Upper lobe of left lung (tissue), 4 donors: ENCODE results near the gene SCN1B.

Experiments
- CTCF ChIP-seq, 6 experiments: fragments of 450-650 bp in 4 of 6; fragments of 200-600 bp in 2 of 6; sonication (generic) in 2 of 6; IDR thresholded peaks; one replicate each; pipeline ENCODE4 v1.5.1; 2016 to 2019; ENCODE audit warnings: antibody characterized with exemption in 6 of 6
- EP300 ChIP-seq, 4 donors: sonication (generic); formaldehyde crosslinking; IDR thresholded peaks; one replicate each; pipeline ENCODE4 v1.5.1; 2017; ENCODE audit warnings: antibody characterized with exemption in 4 of 4, control low read depth in 2 of 4
- POLR2A ChIP-seq, 4 donors: fragments of 450-650 bp; IDR thresholded peaks; one replicate each; pipeline ENCODE4 v1.5.1; 2016 to 2017; ENCODE audit warnings: antibody characterized with exemption in 4 of 4, mild to moderate bottlenecking in 2 of 4

- TF ChIP-seq CTCF (IDR thresholded peaks at IDR 0.05) (no peak), POLR2A (IDR thresholded peaks at IDR 0.05) (no peak), EP300 (IDR thresholded peaks at IDR 0.05) (no peak)
Measured at GRCh38 chr19:35068941-35069634, 38.8 kb downstream of the SCN1B start.
